Activated B cell treated with CpG ODN at 0.5 μM for 24 hours (primary cell): Measurements from ENCODE around the gene ARHGAP26. TPM values are rescaled to one million over a fixed set of nuclear protein-coding genes. Genes with fewer than 3 reads are reported as not detected.

Experiments used
- ATAC-seq: fragments of 200-7000 bp; cut with Tn5 transposase; one replicate; pipeline ENCODE4 v1.10.0; 2021; ENCODE audit warnings: low read depth, mild to moderate bottlenecking, moderate library complexity
- CTCF ChIA-PET: fragments of 350-600 bp; sonication (Branson Sonifier 250); formaldehyde crosslinking; loops from one replicate; lab custom pipeline; 2021; ENCODE audit warnings: antibody characterized with exemption; lab: Charles Lee
- POLR2A ChIA-PET: fragments of 350-600 bp; sonication (Branson Sonifier 250); formaldehyde crosslinking; loops from one replicate; lab custom pipeline; 2021; ENCODE audit warnings: antibody characterized with exemption; lab: Charles Lee
- DNase-seq: peaks from one replicate; pipeline ENCODE4 v3.0.0; 2022
- H3K27ac Mint-ChIP-seq: one replicate; pipeline ENCODE4 v1.8.0; 2020; ENCODE audit warnings: mixed read lengths
- H3K27me3 Mint-ChIP-seq: one replicate; pipeline ENCODE4 v1.8.0; 2021; ENCODE audit warnings: mixed read lengths
- H3K36me3 Mint-ChIP-seq: one replicate; pipeline ENCODE4 v1.8.0; 2021; ENCODE audit warnings: low read depth, mixed read lengths
- H3K4me1 Mint-ChIP-seq: one replicate; pipeline ENCODE4 v1.8.0; 2021; ENCODE audit warnings: mixed read lengths
- H3K4me3 Mint-ChIP-seq: one replicate; pipeline ENCODE4 v1.8.0; 2020; ENCODE audit warnings: mild to moderate bottlenecking, mixed read lengths
- H3K9me3 Mint-ChIP-seq: one replicate; pipeline ENCODE4 v1.8.0; 2020; ENCODE audit warnings: mixed read lengths
- intact Hi-C: fragments of 100-400 bp; cut with micrococcal nuclease; formaldehyde crosslinking; loops from one replicate; pipeline ENCODE4 v1.15.1; 2024
- total RNA-seq: library from RNA; stranded (reverse); gene quantifications from 2 replicates; pipeline ENCODE4 v1.2.3, GENCODE V29; 2022
- TF ChIP-seq, protein P1 (sequence below): fragments of 200-600 bp; IDR thresholded peaks from one replicate; pipeline ENCODE4 v1.8.0; 2022; ENCODE audit warnings: antibody characterized with exemption, mild to moderate bottlenecking

ARHGAP26 gene
- total RNA-seq, 1 donor from 2014 or later, result 20.9 TPM

DNA sequence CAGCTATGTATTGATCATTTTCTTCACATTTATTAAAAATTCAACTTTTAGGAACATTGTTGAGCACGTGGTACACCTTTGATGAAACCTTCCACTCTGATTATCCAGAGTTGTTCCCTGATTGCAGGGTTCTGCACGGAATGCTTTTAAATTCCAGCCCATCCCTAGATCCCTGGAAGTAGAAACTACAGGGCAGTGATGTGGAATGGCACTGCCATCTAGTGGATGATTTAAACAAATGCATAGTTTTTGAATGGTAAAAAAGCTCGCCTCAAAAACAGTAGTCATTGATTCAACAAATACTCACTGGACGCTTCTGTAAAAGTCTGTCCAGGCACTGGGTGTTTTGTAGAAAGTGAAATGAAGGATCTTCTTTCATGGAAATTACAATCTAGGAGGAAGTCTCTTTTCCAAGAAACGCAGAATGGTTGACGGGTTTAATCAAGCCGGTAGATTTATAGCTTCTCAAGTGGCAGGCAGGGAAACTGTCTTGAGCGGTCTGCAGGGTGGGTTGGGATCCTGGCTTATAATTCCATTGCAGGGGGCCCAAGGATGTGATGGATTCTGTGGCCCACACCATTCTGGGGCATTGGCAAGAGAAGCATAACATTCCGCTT is 118.4 kb downstream of the ARHGAP26 start:
- ATAC-seq, result no peak

DNA sequence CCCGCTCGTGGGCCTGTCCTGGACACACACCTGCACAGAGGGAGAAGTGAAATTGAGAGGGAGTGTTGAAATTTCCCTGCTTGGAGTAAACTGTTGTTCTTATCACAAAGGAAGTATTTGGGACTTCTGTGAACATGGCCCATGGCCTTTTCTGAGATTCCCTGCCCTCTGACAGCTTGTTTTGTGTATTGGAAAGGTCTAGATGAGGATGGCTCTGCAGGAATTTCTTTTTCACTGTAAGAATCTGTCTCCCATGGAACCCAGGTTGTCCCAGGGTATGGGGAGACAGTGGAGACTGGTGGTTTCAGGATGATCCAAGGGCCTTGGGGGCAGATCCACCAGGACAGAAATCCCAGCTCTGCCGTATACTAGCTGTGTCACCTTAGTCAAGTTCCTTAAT is 121.8 kb downstream of the ARHGAP26 start:
- H3K27me3 Mint-ChIP-seq, result no peaks in the 10 kb centered on the region

More for the DNA sequence above, 118.4 kb downstream of the ARHGAP26 start:
- ChIA-PET CTCF (interaction anchor here (0.6 to 13.8 kb wide), 31 partner anchors 9 to 515 kb away, joined by 3 to 386 read pairs (median 4); partner anchors contain the start of genes ARHGAP26 and NR3C1), POLR2A (interaction anchor here (1.2 kb wide), 1 partner anchor 233 kb away, joined by 4 read pairs; no protein-coding TSS in a partner anchor)
- DNase-seq, result no peak
- H3K27me3 Mint-ChIP-seq, result no peaks in the 10 kb centered on the region
- TF ChIP-seq, protein P1, sequence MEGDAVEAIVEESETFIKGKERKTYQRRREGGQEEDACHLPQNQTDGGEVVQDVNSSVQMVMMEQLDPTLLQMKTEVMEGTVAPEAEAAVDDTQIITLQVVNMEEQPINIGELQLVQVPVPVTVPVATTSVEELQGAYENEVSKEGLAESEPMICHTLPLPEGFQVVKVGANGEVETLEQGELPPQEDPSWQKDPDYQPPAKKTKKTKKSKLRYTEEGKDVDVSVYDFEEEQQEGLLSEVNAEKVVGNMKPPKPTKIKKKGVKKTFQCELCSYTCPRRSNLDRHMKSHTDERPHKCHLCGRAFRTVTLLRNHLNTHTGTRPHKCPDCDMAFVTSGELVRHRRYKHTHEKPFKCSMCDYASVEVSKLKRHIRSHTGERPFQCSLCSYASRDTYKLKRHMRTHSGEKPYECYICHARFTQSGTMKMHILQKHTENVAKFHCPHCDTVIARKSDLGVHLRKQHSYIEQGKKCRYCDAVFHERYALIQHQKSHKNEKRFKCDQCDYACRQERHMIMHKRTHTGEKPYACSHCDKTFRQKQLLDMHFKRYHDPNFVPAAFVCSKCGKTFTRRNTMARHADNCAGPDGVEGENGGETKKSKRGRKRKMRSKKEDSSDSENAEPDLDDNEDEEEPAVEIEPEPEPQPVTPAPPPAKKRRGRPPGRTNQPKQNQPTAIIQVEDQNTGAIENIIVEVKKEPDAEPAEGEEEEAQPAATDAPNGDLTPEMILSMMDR, result peak; percentile 67
- H3K4me1 Mint-ChIP-seq, result no peaks in the 10 kb centered on the region
- H3K27ac Mint-ChIP-seq, result no peak overlapping the region
- H3K9me3 Mint-ChIP-seq, result no peaks in the 10 kb centered on the region
- H3K4me3 Mint-ChIP-seq, result no peak overlapping the region
- H3K36me3 Mint-ChIP-seq, result peaks cover 3% of the 10 kb centered on the region
- intact Hi-C loops, result loop anchor here (1.0 to 2.0 kb wide), 6 partner anchors 21 to 736 kb away; no protein-coding TSS in a partner anchor

DNA sequence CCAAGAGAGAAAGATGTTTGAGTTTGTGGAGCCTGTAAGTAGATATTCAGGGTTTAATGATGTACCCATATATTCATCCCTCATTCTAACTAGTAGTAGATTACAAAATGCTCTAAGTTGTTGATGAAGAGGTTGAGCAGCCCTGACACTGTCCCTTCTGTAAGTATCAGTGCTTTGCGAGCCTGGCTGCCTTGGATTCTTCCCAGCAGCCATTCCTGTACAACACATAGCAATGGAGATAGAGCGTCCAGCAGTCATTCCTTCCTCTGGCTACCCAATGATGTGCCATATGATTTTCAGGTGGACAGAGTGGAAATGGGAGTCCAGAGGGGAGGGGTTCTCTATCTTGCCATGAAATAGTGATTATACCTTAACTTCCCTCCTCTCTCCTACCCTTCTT is 124.1 kb downstream of the ARHGAP26 start:
- TF ChIP-seq, protein P1, result no peak
- ATAC-seq (no peak), DNase-seq (no peak)
- no peaks in the 10 kb centered on the region for H3K27me3 Mint-ChIP-seq
- intact Hi-C loops, result no loop called here
- H3K9me3 Mint-ChIP-seq, result no peaks in the 10 kb centered on the region
- ChIA-PET CTCF (no interaction called here), POLR2A (no interaction called here)
- no peaks in the 10 kb centered on the region for H3K4me1 Mint-ChIP-seq
- peaks cover 22% of the 10 kb centered on the region for H3K36me3 Mint-ChIP-seq
- no peak overlapping the region for H3K27ac Mint-ChIP-seq
- no peak overlapping the region for H3K4me3 Mint-ChIP-seq

More for the DNA sequence above, 121.8 kb downstream of the ARHGAP26 start:
- Mint-ChIP-seq H3K27ac (no peak overlapping the region), H3K4me1 (no peaks in the 10 kb centered on the region), H3K4me3 (no peak overlapping the region), H3K36me3 (peaks cover 19% of the 10 kb centered on the region), H3K9me3 (no peaks in the 10 kb centered on the region)
- CTCF ChIA-PET, result interaction anchor here (1.6 to 1.9 kb wide), 4 partner anchors 11 to 237 kb away, joined by 5 to 9 read pairs (median 7); no protein-coding TSS in a partner anchor
- TF ChIP-seq, protein P1, result no peak
- no peak for ATAC-seq
- no peak for DNase-seq
- intact Hi-C loops, result no loop called here
- POLR2A ChIA-PET, result no interaction called here

DNA sequence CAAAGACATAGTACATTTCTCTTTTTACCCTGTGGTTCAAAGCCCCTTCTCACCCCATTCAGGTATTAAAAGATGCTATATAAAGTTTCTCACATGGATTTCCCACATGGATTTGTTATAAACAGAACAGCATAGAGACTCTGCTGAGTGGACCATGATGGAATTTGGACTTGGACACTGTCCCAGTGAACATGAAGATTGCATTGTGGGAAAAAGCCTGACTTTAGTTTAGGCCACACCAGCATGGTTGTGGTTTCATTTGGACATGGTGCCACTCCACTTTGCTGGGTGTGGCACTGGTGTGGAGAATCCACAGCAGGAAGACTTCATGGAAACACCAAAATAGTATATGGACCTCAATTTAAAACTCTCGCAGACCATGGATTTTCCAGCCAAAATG is 124.6 kb downstream of the ARHGAP26 start:
- TF ChIP-seq, protein P1, result no peak
- DNase-seq (no peak), ATAC-seq (no peak)
- Mint-ChIP-seq H3K27ac (no peak overlapping the region), H3K4me1 (no peaks in the 10 kb centered on the region), H3K36me3 (peaks cover 22% of the 10 kb centered on the region), H3K9me3 (no peaks in the 10 kb centered on the region), H3K4me3 (no peak overlapping the region), H3K27me3 (no peaks in the 10 kb centered on the region)
- CTCF ChIA-PET, result no interaction called here
- intact Hi-C loops, result no loop called here
- POLR2A ChIA-PET, result no interaction called here

GRCh38 chr5:142896325-142897007 is 126.3 kb downstream of the ARHGAP26 start:
- H3K9me3 Mint-ChIP-seq, result no peaks in the 10 kb centered on the region
- H3K27ac Mint-ChIP-seq, result no peak overlapping the region
- TF ChIP-seq, protein P1, result no peak
- intact Hi-C loops, result no loop called here
- H3K27me3 Mint-ChIP-seq, result no peaks in the 10 kb centered on the region
- ATAC-seq (no peak), DNase-seq (no peak)
- no peak overlapping the region for H3K4me3 Mint-ChIP-seq
- ChIA-PET POLR2A (no interaction called here), CTCF (interaction anchor here (1.2 to 2.5 kb wide), 2 partner anchors 8 to 148 kb away, joined by 4 to 9 read pairs; no protein-coding TSS in a partner anchor)
- no peaks in the 10 kb centered on the region for H3K4me1 Mint-ChIP-seq
- H3K36me3 Mint-ChIP-seq, result peaks cover 22% of the 10 kb centered on the region
